Epithelial cell of esophagus (primary cell): ENCODE data around the gene SKAP1.
"Not testable (repeated sequence)": the region's sequence is repeated elsewhere in the genome, so short reads cannot be mapped to it uniquely, and the experiment has no call there.

ENCODE experiments used
- DNase-seq: peaks from one replicate; pipeline ENCODE4 v3.0.0; 2010; ENCODE audit warnings: low read depth
- H3K4me3 ChIP-seq: 2 replicates; pipeline ENCODE4 v1.5.1; 2011; ENCODE audit warnings: mild to moderate bottlenecking, low read length, control low read depth
- TF ChIP-seq, protein P1 (sequence below): IDR thresholded peaks from 2 replicates; pipeline ENCODE4 v1.5.1; 2011; ENCODE audit warnings: low read depth, mild to moderate bottlenecking, low read length, control low read depth, inconsistent platforms; ENCODE audit not compliant: insufficient read depth; ENCODE audit errors: missing control alignments

The SKAP1 gene

DNA sequence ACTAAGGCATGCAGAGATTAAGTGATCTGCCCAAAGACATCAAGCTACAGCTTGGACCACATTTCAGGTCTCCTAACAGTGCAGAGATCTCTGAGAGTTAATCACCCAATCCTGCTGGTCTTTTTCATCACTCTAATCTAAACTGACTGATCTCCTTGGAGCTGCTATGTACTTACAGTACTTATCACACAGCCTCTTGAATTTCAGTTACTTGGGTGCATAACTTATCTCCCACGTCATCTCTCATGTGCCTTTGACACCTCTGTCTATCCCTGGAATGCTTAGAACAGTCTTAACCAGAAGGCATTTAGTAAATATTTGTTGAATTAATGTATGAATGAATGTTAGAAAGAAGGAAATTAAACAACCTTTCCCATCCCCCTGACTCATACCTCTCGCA is 183.4 kb downstream of the SKAP1 start:
- TF ChIP-seq, protein P1, sequence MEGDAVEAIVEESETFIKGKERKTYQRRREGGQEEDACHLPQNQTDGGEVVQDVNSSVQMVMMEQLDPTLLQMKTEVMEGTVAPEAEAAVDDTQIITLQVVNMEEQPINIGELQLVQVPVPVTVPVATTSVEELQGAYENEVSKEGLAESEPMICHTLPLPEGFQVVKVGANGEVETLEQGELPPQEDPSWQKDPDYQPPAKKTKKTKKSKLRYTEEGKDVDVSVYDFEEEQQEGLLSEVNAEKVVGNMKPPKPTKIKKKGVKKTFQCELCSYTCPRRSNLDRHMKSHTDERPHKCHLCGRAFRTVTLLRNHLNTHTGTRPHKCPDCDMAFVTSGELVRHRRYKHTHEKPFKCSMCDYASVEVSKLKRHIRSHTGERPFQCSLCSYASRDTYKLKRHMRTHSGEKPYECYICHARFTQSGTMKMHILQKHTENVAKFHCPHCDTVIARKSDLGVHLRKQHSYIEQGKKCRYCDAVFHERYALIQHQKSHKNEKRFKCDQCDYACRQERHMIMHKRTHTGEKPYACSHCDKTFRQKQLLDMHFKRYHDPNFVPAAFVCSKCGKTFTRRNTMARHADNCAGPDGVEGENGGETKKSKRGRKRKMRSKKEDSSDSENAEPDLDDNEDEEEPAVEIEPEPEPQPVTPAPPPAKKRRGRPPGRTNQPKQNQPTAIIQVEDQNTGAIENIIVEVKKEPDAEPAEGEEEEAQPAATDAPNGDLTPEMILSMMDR = no peak
- H3K4me3 ChIP-seq = no peak overlapping the region
- peak; percentile 67 for DNase-seq

GRCh38 chr17:48245465-48246033 is 184.5 kb downstream of the SKAP1 start:
- H3K4me3 ChIP-seq, DNase-seq: not testable (repeated sequence)

- H3K4me3 ChIP-seq = no peak overlapping the region
- TF ChIP-seq, protein P1 = no peak
- DNase-seq = no peak
Measured at GRCh38 chr17:48244814-48245213, 185.2 kb downstream of the SKAP1 start.

DNA sequence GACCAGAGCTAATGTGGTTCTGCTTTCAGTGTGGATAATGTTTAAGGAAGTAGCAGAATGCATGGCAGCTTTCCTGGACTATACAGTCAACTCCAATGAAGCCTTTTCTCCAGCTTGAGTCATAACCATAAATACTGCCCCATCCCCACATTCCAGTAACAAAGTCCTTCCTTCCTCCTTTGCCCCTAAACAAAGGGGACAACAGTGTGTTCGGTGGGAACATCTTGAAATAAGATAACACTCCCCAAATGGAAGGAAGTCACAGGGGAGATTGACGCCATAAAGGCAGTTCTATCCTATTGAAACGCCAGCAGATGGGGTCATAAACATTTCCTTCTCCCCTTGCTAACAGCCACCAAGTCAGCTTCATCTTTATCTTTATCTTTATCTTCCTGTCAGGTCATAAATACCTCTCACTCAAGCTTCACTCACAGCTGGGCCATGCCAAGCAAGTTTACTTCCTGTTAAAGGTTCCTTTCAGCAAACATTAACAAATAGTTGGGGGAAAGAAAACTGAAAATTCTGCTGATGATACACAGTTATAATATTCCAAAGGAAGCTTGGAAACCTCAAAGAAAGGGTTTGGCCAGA is 185.8 kb downstream of the SKAP1 start:
- TF ChIP-seq, protein P1 = no peak
- peak; percentile 18 for DNase-seq
- no peak overlapping the region for H3K4me3 ChIP-seq

DNA sequence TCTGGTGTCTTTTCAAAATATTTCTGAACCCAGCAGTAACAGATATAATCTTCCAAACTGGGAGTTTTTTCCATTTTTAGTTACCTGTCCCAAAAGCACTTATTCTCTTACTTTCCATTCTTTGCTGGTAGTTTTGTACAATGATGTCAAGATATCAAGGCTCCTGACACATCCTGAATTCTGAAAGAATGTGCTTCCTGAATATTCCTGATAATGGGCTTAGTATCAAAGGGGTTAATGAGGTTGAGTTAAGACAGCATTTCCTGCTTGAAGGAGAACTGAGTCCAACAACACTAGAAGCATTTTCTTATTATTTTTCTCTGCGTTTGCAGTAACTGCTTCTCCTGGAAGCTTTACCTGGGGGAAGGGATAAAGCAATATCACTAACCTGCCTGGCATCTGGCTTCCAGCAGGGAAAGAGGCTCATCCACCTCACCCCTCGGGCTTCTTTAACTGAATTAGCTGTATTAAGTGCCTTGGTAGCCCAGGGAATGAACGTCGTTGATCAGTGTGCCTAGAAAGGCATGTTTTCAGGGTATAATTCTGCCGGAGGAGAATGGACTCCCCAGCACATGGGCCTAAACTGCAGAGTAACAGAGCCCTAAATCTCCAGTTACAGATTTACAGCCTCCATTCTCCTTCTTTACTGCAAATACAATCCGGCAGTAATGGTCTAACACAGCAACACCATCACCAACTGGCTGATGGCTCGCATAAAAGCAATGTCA is 188.1 kb downstream of the SKAP1 start:
- no peak for DNase-seq
- H3K4me3 ChIP-seq = no peak overlapping the region
- TF ChIP-seq, protein P1 = no peak

DNA sequence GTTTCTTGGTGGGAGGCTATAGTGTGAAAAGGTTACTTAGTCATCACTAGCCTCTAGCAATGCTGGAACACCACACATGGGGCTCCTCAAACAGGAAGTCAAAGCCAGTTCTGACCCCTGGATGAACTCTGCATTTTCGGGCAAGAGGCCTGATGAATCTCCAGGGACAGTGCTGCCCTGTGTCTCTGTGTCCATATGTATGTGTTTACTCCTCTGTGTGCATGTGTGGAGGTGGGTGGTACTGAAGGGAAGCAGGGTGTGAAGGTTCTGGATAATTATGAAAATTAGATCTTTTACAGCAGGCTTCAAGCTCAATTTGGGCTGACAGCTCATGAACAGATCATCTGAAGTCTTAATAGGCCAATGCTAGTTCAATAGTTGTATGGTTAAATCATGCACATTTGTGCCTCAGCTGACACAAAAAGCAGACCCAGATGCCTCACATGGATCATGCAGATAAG is 188.9 kb downstream of the SKAP1 start:
- peak; percentile 30 for DNase-seq
- no peak overlapping the region for H3K4me3 ChIP-seq
- TF ChIP-seq, protein P1 = no peak

GRCh38 chr17:48240562-48241130 is 189.4 kb downstream of the SKAP1 start:
- H3K4me3 ChIP-seq = no peak overlapping the region
- TF ChIP-seq, protein P1 = no peak
- DNase-seq = peak; percentile 27
